IMR-90 (cell line): ENCODE data around the gene PRRG2. TPM values are rescaled to one million over a fixed set of nuclear protein-coding genes. Genes with fewer than 3 reads are reported as not detected.

Experiments used
- ATAC-seq: fragments of 200-7000 bp; cut with Tn5 transposase; 2 replicates; pipeline ENCODE4 v1.9.1; 2020; ENCODE audit warnings: low read depth, mild to moderate bottlenecking, moderate library complexity
- BruUV-seq: library from RNA; stranded (reverse); fragments of 400-500 nt; replicated peaks from 2 replicates; lab custom pipeline; 2021; lab: Mats Ljungman, UMichigan
- CTCF ChIA-PET: fragments of 300-600 bp; formaldehyde crosslinking; extraction: SDS; loops from one replicate; lab custom pipeline; 2021; ENCODE audit warnings: antibody characterized with exemption; lab: Yijun Ruan, JAX
- POLR2A ChIA-PET: fragments of 300-600 bp; sonication (Branson Sonifier 250); formaldehyde crosslinking; loops from one replicate; lab custom pipeline; 2022; ENCODE audit warnings: antibody characterized with exemption; ENCODE audit not compliant: unreplicated experiment; lab: Charles Lee
- DNase-seq: peaks from one replicate; pipeline ENCODE4 v3.0.0; 2013
- H2AFZ ChIP-seq: replicated peaks from 2 replicates; pipeline ENCODE3; 2013; ENCODE audit warnings: low read length, mild to moderate bottlenecking; ENCODE audit not compliant: poor library complexity
- H2AK5ac ChIP-seq: 2 replicates; pipeline ENCODE4 v1.6.1; 2013; ENCODE audit warnings: low read depth, low read length, inconsistent platforms
- H2AK9ac ChIP-seq: replicated peaks from 2 replicates; pipeline ENCODE3; 2013; ENCODE audit warnings: mild to moderate bottlenecking, low read depth, low read length, moderate library complexity; ENCODE audit not compliant: poor library complexity
- H2BK120ac ChIP-seq: 2 replicates; pipeline ENCODE4 v1.6.1; 2013; ENCODE audit warnings: low read depth, low read length, inconsistent platforms
- H2BK15ac ChIP-seq: 3 replicates; pipeline ENCODE4 v1.6.1; 2013; ENCODE audit warnings: low read depth, low read length, inconsistent platforms
- H2BK20ac ChIP-seq: 2 replicates; pipeline ENCODE4 v1.6.1; 2013; ENCODE audit warnings: low read depth, mild to moderate bottlenecking, inconsistent platforms, low read length, moderate library complexity
- H2BK5ac ChIP-seq: 2 replicates; pipeline ENCODE4 v1.6.1; 2013; ENCODE audit warnings: mild to moderate bottlenecking, low read depth, low read length, inconsistent platforms; ENCODE audit not compliant: poor library complexity, severe bottlenecking
- H3K14ac ChIP-seq: replicated peaks from 2 replicates; pipeline ENCODE4 v1.6.1; 2013; ENCODE audit warnings: low read depth, low read length, inconsistent platforms
- H3K18ac ChIP-seq: 2 replicates; pipeline ENCODE4 v1.6.1; 2013; ENCODE audit warnings: low read depth, low read length, control low read depth
- H3K23ac ChIP-seq: 2 replicates; pipeline ENCODE4 v1.6.1; 2013; ENCODE audit warnings: low read depth, low read length, inconsistent platforms
- H3K27ac ChIP-seq: 2 replicates; pipeline ENCODE4 v1.5.1; 2013; ENCODE audit warnings: mild to moderate bottlenecking, control low read depth, low read length; ENCODE audit not compliant: insufficient read depth
- H3K27me3 ChIP-seq: 2 replicates; pipeline ENCODE4 v1.6.1; 2013; ENCODE audit warnings: low read length; ENCODE audit not compliant: control insufficient read depth, insufficient read depth
- H3K36me3 ChIP-seq: 2 replicates; pipeline ENCODE4 v1.6.1; 2013; ENCODE audit warnings: low read length, mixed read lengths; ENCODE audit not compliant: control insufficient read depth, insufficient read depth
- H3K4ac ChIP-seq: 2 replicates; pipeline ENCODE4 v1.6.1; 2013; ENCODE audit warnings: low read depth, low read length, inconsistent platforms
- H3K4me1 ChIP-seq: 2 replicates; pipeline ENCODE4 v1.6.1; 2013; ENCODE audit warnings: low read length, mixed read lengths; ENCODE audit not compliant: control insufficient read depth, insufficient read depth
- H3K4me2 ChIP-seq: 2 replicates; pipeline ENCODE4 v1.6.1; 2013; ENCODE audit warnings: low read depth, mild to moderate bottlenecking, control low read depth, low read length, moderate library complexity
- H3K4me3 ChIP-seq: 2 replicates; pipeline ENCODE4 v1.5.1; 2013; ENCODE audit warnings: low read depth, mild to moderate bottlenecking, control low read depth, low read length, moderate library complexity; ENCODE audit not compliant: insufficient read depth
- H3K56ac ChIP-seq: 2 replicates; pipeline ENCODE4 v1.6.1; 2013; ENCODE audit warnings: low read length, inconsistent platforms; ENCODE audit not compliant: insufficient read depth; ENCODE audit errors: extremely low read depth
- H3K79me1 ChIP-seq, 2 experiments: 2 replicates each; pipeline ENCODE4 v1.6.1; 2013; ENCODE audit warnings: low read length in 2 of 2, inconsistent platforms in 1 of 2, low read depth in 1 of 2
- H3K9ac ChIP-seq: 2 replicates; pipeline ENCODE4 v1.6.1; 2013; ENCODE audit warnings: low read depth, low read length, control low read depth
- H3K9me1 ChIP-seq: 2 replicates; pipeline ENCODE4 v1.6.1; 2013; ENCODE audit warnings: low read length, inconsistent platforms; ENCODE audit not compliant: insufficient read depth
- H3K9me3 ChIP-seq: 2 replicates; pipeline ENCODE4 v1.6.1; 2013; ENCODE audit warnings: low read length; ENCODE audit not compliant: control insufficient read depth, insufficient read depth
- H4K20me1 ChIP-seq: 2 replicates; pipeline ENCODE4 v1.6.1; 2013; ENCODE audit warnings: low read length, inconsistent platforms; ENCODE audit not compliant: insufficient read depth
- H4K5ac ChIP-seq: 2 replicates; pipeline ENCODE4 v1.6.1; 2013; ENCODE audit warnings: mild to moderate bottlenecking, low read depth, low read length, control low read depth
- H4K8ac ChIP-seq, 2 experiments: 2 replicates each; pipeline ENCODE4 v1.6.1; 2013; ENCODE audit warnings: low read depth in 2 of 2, low read length in 2 of 2, control low read depth in 1 of 2, inconsistent platforms in 1 of 2
- H4K91ac ChIP-seq: 2 replicates; pipeline ENCODE4 v1.6.1; 2013; ENCODE audit warnings: low read depth, low read length, inconsistent platforms; ENCODE audit not compliant: insufficient read depth
- BHLHE40 ChIP-seq: fragments of 150-350 bp; IDR thresholded peaks from 2 replicates; pipeline ENCODE4 v1.6.1; 2016; ENCODE audit warnings: mild to moderate bottlenecking, low read depth, low read length
- CEBPB ChIP-seq: IDR thresholded peaks from 2 replicates; pipeline ENCODE4 v1.6.1; 2012; ENCODE audit warnings: low read depth, low read length, improper control_type of control experiment
- CHD1 ChIP-seq: IDR thresholded peaks from 2 replicates; pipeline ENCODE4 v1.6.1; 2012; ENCODE audit warnings: low read depth, low read length, improper control_type of control experiment
- CTCF ChIP-seq: conservative IDR thresholded peaks from 2 replicates; pipeline ENCODE4 v1.5.1; 2012; ENCODE audit warnings: mild to moderate bottlenecking, low read depth, low read length, improper control_type of control experiment
- ELK1 ChIP-seq: fragments of 150-350 bp; IDR thresholded peaks from 2 replicates; pipeline ENCODE4 v1.6.1; 2016; ENCODE audit warnings: low read depth, mild to moderate bottlenecking, low read length, moderate library complexity, borderline replicate concordance
- FOS ChIP-seq: fragments of 150-350 bp; IDR thresholded peaks from 2 replicates; pipeline ENCODE4 v1.6.1; 2016; ENCODE audit warnings: low read depth, low read length
- MAFK ChIP-seq: IDR thresholded peaks from 2 replicates; pipeline ENCODE4 v1.6.1; 2012; ENCODE audit warnings: low read depth, low read length, improper control_type of control experiment
- MAZ ChIP-seq: IDR thresholded peaks from 2 replicates; pipeline ENCODE4 v1.6.1; 2012; ENCODE audit warnings: low read depth, mild to moderate bottlenecking, low read length, improper control_type of control experiment, moderate library complexity, borderline replicate concordance
- MXI1 ChIP-seq: IDR thresholded peaks from 2 replicates; pipeline ENCODE4 v1.6.1; 2012; ENCODE audit warnings: low read depth, mild to moderate bottlenecking, low read length, moderate library complexity, borderline replicate concordance
- NFE2L2 ChIP-seq: fragments of 150-350 bp; IDR thresholded peaks from 2 replicates; pipeline ENCODE4 v1.6.1; 2016; ENCODE audit warnings: low read depth, mild to moderate bottlenecking, low read length
- POLR2A ChIP-seq: IDR thresholded peaks from 2 replicates; pipeline ENCODE4 v1.6.1; 2012; ENCODE audit warnings: mild to moderate bottlenecking, low read depth, low read length
- RAD21 ChIP-seq: IDR thresholded peaks from 2 replicates; pipeline ENCODE4 v1.6.1; 2012; ENCODE audit warnings: low read length, improper control_type of control experiment
- RCOR1 ChIP-seq: IDR thresholded peaks from 2 replicates; pipeline ENCODE4 v1.6.1; 2012; ENCODE audit warnings: mild to moderate bottlenecking, low read length, improper control_type of control experiment; ENCODE audit not compliant: insufficient replicate concordance
- RFX5 ChIP-seq: IDR thresholded peaks from 2 replicates; pipeline ENCODE4 v1.8.0; 2012; ENCODE audit warnings: low read depth, mild to moderate bottlenecking, low read length, moderate library complexity
- SMC3 ChIP-seq: fragments of 150-350 bp; IDR thresholded peaks from 2 replicates; pipeline ENCODE4 v1.6.1; 2016; ENCODE audit warnings: low read depth, mild to moderate bottlenecking, antibody characterized with exemption, low read length, moderate library complexity
- USF2 ChIP-seq: fragments of 150-350 bp; IDR thresholded peaks from 2 replicates; pipeline ENCODE4 v1.6.1; 2017; ENCODE audit warnings: mild to moderate bottlenecking, antibody characterized with exemption, low read length, low read depth
- WGBS, 2 experiments: methylation state at CpG; one replicate each; pipeline versions ENCODE4 v1.1.5 to v1.1.7; 2013; ENCODE audit warnings: missing lambda C conversion rate in 2 of 2; ENCODE audit not compliant: insufficient read length in 1 of 2; ENCODE audit errors: extremely low coverage in 2 of 2; 5-methylcytosine and 5-hydroxymethylcytosine counted together
- dilution Hi-C: fragments of 300-500 bp; cut with HindIII; formaldehyde crosslinking; loops from one replicate; pipeline ENCODE4 v1.14.3; 2018; ENCODE audit warnings: low sequenced_read_pairs; ENCODE audit not compliant: unreplicated experiment
- in situ Hi-C: fragments of 300-500 bp; cut with MboI; formaldehyde crosslinking; loops from 3 replicates; pipeline ENCODE4 v1.14.3; 2019; ENCODE audit warnings: low sequenced_read_pairs, inconsistent platforms, mixed read lengths
- intact Hi-C: fragments of 100-400 bp; cut with micrococcal nuclease; formaldehyde crosslinking; loops from 2 replicates; pipeline ENCODE4 v1.10.0; 2022
- polyA plus RNA-seq, 3 experiments: library from polyadenylated mRNA; depleted of rRNA; stranded (reverse); fragments of >200 nt; gene quantifications; 2 replicates each; pipeline ENCODE4 v1.2.3, GENCODE V29; 2012; ENCODE audit warnings: low replicate concordance in 1 of 3
- total RNA-seq: library from RNA; depleted of rRNA; stranded (reverse); fragments of >200 nt; gene quantifications from 2 replicates; pipeline ENCODE4 v1.2.3, GENCODE V29; 2012

PRRG2 gene
- total and polyA plus RNA-seq, 2 of the 4 experiments (the other 2 are of a cell fraction), result 0.14 to 0.54 TPM

GRCh38 chr19:49541914-49542313, 39.2 kb upstream of the PRRG2 start:
- ChIA-PET POLR2A (no interaction called here), CTCF (no interaction called here)
- Histone ChIP-seq H2BK20ac (no peak overlapping the region), H3K9ac (no peak overlapping the region), H2BK120ac (no peak overlapping the region), H3K4ac (no peak overlapping the region), H3K14ac (no peak overlapping the region), H3K9me1 (no peaks in the 10 kb centered on the region), H3K56ac (no peak overlapping the region), H2AFZ (no peak overlapping the region), H4K91ac (no peak overlapping the region), H3K27me3 (no peaks in the 10 kb centered on the region), H3K36me3 (peaks cover 16% of the 10 kb centered on the region), H3K4me2 (no peak overlapping the region), H2AK9ac (no peak overlapping the region), H3K23ac (no peak overlapping the region), H3K9me3 (no peaks in the 10 kb centered on the region), H4K8ac (no peak overlapping the region), H3K79me1 (no peaks in the 10 kb centered on the region), H3K4me3 (no peak overlapping the region), H2AK5ac (no peak overlapping the region), H3K18ac (no peak overlapping the region), H3K27ac (no peak overlapping the region), H3K4me1 (no peaks in the 10 kb centered on the region; the same call in 1 of the 2 replicates), H2BK15ac (no peak overlapping the region), H4K5ac (no peak overlapping the region), H4K20me1 (no peaks in the 10 kb centered on the region), H2BK5ac (no peak overlapping the region)
- TF ChIP-seq CEBPB, result no peak
- no peak for TF ChIP-seq MXI1
- TF ChIP-seq MAFK, result no peak
- no peak for TF ChIP-seq FOS
- no peak for TF ChIP-seq POLR2A
- no peak for TF ChIP-seq CTCF
- TF ChIP-seq BHLHE40, result no peak
- TF ChIP-seq USF2, result no peak
- no peak for TF ChIP-seq ELK1
- no peak for TF ChIP-seq RCOR1
- TF ChIP-seq SMC3, result no peak
- TF ChIP-seq RFX5, result no peak
- TF ChIP-seq MAZ, result no peak
- no peak for TF ChIP-seq RAD21
- no peak for TF ChIP-seq NFE2L2
- TF ChIP-seq CHD1, result no peak
- in situ Hi-C loops (no loop called here), intact Hi-C loops (no loop called here), dilution Hi-C loops (no loop called here)
- no peak for ATAC-seq
- BruUV-seq, result no TSS peak
- WGBS, 2 experiments, result 100% methylated on average over 2 of the region's 6 CpGs; no CpG with 5 or more reads in 1 of the 2 experiments
- no peak for DNase-seq
